GM12875 (cell line): ENCODE measurements around the gene NRCAM.

Experiments used
- H3K4me3 ChIP-seq: one replicate; pipeline ENCODE4 v1.5.1; 2011; ENCODE audit warnings: low read depth, low read length, control low read depth
- CTCF ChIP-seq: IDR thresholded peaks from 2 replicates; pipeline ENCODE4 v1.5.1; 2011; ENCODE audit warnings: low read depth, mild to moderate bottlenecking, control low read depth, inconsistent platforms, low read length, moderate library complexity, borderline replicate concordance; ENCODE audit not compliant: insufficient read depth

Gene NRCAM

DNA sequence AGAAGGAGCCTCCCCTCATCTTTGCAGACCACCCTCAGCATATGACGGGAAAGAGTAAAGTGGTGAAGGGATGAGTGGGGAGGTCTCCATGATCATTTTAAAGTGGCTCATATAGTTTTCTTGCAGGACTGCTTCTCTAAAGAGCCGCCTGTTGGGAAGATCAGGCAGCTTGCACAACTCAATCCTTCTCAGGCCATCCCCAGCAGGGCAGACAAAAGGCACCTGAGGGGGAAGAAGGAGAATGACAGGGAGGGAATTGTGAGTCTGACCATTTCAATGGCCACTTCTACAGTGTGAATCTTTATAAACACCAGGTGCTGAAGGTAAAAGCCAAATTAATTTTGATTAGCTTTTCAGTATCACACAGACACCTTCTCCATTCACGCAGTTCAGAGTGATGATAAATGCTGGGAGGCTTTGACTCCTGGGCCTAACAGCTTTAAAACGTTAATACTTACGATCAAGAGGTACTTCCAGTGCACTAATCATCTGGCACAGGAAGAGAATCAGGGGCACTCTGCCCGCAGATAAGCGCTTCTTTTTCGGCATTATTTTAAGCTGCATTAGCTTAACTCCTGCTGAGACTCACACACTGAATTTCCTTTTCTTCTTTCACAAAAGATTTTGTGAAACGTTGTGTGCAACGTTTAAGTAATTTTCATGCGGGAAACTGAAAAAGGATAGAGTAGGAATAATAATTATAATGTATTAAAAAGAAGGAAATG lies 216.6 kb downstream of the NRCAM start:
- TF ChIP-seq CTCF, result no peak
- no peak overlapping the region for H3K4me3 ChIP-seq

DNA sequence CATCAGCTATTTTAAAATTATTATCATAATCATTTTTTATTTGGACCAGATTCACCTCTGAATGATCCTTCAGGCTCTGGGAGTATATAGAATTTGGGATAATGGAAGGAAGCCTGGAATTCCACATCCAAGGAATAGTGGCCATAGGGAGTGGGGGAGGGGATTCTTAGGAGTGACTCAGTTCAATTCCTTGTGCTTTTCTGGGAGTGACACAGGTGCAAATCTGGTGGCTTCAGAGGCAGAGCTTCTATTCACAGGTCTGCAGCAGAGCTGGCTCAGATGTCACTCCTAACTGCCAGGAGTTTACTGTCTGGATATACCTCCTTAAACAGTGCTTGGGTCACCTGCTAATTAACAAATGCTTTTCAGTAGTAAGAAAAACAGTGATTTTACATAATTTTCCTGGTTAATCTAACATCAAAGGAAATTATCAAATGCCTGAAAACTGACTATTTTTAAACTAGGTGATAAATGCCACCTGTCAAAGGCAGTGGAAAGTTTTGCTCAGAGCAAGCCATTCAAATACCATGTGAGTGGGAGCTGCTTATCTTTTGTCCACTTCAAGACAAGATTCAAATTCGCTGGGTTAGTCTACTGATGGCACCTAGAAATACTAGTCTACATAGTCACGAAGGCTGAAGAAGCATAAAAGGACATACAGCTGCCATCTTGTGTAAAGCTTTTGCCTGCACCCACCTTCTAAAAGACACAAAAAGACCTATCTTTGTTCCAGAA lies 219.4 kb downstream of the NRCAM start:
- H3K4me3 ChIP-seq, result no peak overlapping the region
- TF ChIP-seq CTCF, result no peak

DNA sequence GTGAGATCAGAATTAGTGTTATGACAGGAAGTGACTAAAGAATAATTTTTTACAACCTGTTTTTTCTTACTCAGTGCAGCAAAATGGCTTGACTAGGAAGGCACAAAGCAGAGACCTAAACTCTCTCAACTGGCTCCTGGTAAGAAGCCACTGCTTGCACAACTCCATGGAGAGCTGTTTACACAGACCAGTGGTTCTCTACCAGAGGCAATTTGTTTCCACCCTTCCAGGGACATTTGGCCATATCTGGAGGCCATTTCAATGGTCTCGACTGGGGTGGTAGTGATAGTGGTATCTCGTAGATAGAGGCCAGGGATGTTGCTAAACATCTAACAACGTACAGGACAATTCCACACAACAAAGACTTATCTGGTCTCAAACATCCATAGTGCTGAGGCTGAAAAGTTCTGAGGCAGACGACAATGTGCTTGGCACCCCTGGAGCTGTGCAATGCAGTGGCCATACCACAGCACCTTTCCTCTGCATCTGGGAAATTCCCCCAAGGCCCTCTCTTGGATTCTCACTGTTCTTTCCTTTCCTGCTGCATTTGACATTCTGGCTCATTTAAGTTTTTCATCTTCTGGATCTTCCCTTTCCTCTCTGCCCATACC lies 220.7 kb downstream of the NRCAM start:
- TF ChIP-seq CTCF, result no peak
- no peak overlapping the region for H3K4me3 ChIP-seq

GRCh38 chr7:108234971-108235450 lies 221.2 kb downstream of the NRCAM start:
- H3K4me3 ChIP-seq, result no peak overlapping the region
- TF ChIP-seq CTCF, result no peak

DNA sequence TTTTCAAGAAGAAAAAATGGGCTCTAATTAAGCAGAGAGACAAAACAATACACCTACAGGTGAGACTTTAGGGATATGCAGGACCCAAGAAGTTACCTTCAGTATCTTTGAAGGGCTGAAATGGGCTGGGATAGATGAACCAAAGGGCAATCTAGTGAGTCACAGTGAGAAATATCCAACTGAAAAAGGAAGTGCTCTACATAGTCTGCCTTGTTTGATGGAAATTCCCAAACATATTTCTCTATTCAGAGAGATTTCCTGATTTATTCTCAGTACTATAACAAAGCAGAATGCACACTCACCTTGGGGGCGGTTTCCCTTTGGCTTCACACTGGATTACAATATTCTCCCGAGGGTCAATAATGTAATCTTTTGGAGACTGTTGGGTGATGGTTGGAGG lies 222.0 kb downstream of the NRCAM start:
- no peak overlapping the region for H3K4me3 ChIP-seq
- no peak for TF ChIP-seq CTCF

GRCh38 chr7:108232076-108232475 lies 224.2 kb downstream of the NRCAM start:
- no peak overlapping the region for H3K4me3 ChIP-seq
- no peak for TF ChIP-seq CTCF
